NCI-H2171 (cell line): Measurements from ENCODE around the gene NBEA.
"Not testable (repeated sequence)": the region's sequence is repeated elsewhere in the genome, so short reads cannot be mapped to it uniquely, and the experiment has no call there.

Experiments used
- DNase-seq: peaks from one replicate; lab custom pipeline; 2025; lab: John Stamatoyannopoulos, UW

Gene NBEA

GRCh38 chr13:34941835-34942731 is at the start of gene NBEA:
TSS of gene NBEA (plus strand) at chr13:34942270. CDS start at chr13:34942821, 551 bp downstream.
- DNase-seq: peak; percentile 81

GRCh38 chr13:34894756-34895155 is 47.3 kb upstream of the NBEA start:
- DNase-seq: no peak

- no peak for DNase-seq
Observed at GRCh38 chr13:34897220-34897619, 44.9 kb upstream of the NBEA start.

GRCh38 chr13:34899888-34900287 is 42.2 kb upstream of the NBEA start:
- DNase-seq: no peak

GRCh38 chr13:34900288-34900739 is 41.8 kb upstream of the NBEA start:
- DNase-seq: no peak

GRCh38 chr13:34901572-34901971 is 40.5 kb upstream of the NBEA start:
- no peak for DNase-seq

- no peak for DNase-seq
Observed at GRCh38 chr13:34911159-34911558, 30.9 kb upstream of the NBEA start.

GRCh38 chr13:34913040-34913439 is 29.0 kb upstream of the NBEA start:
- no peak for DNase-seq

- no peak for DNase-seq
Observed at GRCh38 chr13:34914416-34914815, 27.7 kb upstream of the NBEA start.

GRCh38 chr13:34926508-34926907 is 15.6 kb upstream of the NBEA start:
- no peak for DNase-seq

- not testable (repeated sequence) for DNase-seq
Observed at GRCh38 chr13:34928676-34929075, 13.4 kb upstream of the NBEA start.

GRCh38 chr13:34931572-34931971 is 10.5 kb upstream of the NBEA start:
- DNase-seq: no peak

GRCh38 chr13:34933349-34933748 is 8.7 kb upstream of the NBEA start:
- DNase-seq: no peak

- no peak for DNase-seq
Observed at GRCh38 chr13:34933786-34934185, 8.3 kb upstream of the NBEA start.

GRCh38 chr13:34935841-34936240 is 6.2 kb upstream of the NBEA start:
- DNase-seq: no peak

- DNase-seq: no peak
Observed at GRCh38 chr13:34939771-34940170, 2.3 kb upstream of the NBEA start.

- DNase-seq: no peak
Observed at GRCh38 chr13:34941436-34941834, 635 bp upstream of the NBEA start.

GRCh38 chr13:34942732-34943435 is 814 bp downstream of the NBEA start:
- no peak for DNase-seq

- DNase-seq: peak; percentile 32
Observed at GRCh38 chr13:34943436-34944273, 1.6 kb downstream of the NBEA start.

GRCh38 chr13:34944274-34944634 is 2.2 kb downstream of the NBEA start:
- DNase-seq: no peak

- DNase-seq: no peak
Observed at GRCh38 chr13:34944751-34945150, 2.7 kb downstream of the NBEA start.

GRCh38 chr13:34951528-34951927 is 9.5 kb downstream of the NBEA start:
- DNase-seq: no peak
